T follicular helper cell (primary cell): Measurements from ENCODE around the gene TCEAL8.
"Not testable (repeated sequence)": the region's sequence is repeated elsewhere in the genome, so short reads cannot be mapped to it uniquely, and the experiment has no call there.

Source experiments
- DNase-seq: peaks from one replicate; pipeline ENCODE4 v3.0.0-alpha.2; 2020; ENCODE audit warnings: low read depth
- total RNA-seq, 2 experiments: gene quantifications; one replicate each; lab custom pipeline; 2026; lab: John Stamatoyannopoulos, UW

Gene TCEAL8, protein sequence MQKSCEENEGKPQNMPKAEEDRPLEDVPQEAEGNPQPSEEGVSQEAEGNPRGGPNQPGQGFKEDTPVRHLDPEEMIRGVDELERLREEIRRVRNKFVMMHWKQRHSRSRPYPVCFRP
- total RNA-seq = 12.3 to 20.6 reads per million in 2 experiments

GRCh38 chrX:103254921-103255493 is at the start of gene TCEAL8:
Gene TCEAL8 (minus strand): TSS chrX:103255155. CDS start chrX:103253979, 1,176 bp downstream.
- peak; percentile 58 for DNase-seq

GRCh38 chrX:103304705-103305104 is 49.8 kb upstream of the TCEAL8 start:
- DNase-seq = no peak

GRCh38 chrX:103293118-103293517 is 38.2 kb upstream of the TCEAL8 start:
- no peak for DNase-seq

- no peak for DNase-seq
Observed at GRCh38 chrX:103279624-103280023, 24.7 kb upstream of the TCEAL8 start.

GRCh38 chrX:103276581-103277002 is 21.6 kb upstream of the TCEAL8 start, which contains the start of gene TCEAL5:
Gene TCEAL5 (minus strand): TSS chrX:103276750. CDS start chrX:103274563, 2,187 bp downstream.
- no peak for DNase-seq

GRCh38 chrX:103275947-103276567 is 21.1 kb upstream of the TCEAL8 start:
- no peak for DNase-seq

DNA sequence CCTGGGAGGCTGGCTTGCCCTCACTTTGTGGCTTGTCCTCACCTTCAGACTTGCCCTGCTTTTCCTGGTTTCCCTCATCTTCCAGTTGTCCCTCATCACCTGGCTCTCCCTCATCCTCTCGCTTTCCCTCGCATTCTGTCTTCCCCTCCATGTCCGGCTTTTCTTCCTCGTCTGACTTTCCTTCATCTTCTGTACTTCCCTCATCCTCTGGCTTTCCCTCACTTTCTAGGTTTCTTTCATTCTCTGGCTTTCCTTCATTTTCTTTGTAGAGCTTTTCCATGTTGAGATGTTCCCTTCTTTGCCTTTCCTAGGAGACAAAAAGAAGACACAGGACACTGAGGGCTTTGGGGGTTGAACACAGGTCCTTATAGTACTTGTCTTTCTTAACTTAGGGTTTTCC is 19.3 kb upstream of the TCEAL8 start:
- no peak for DNase-seq

- no peak for DNase-seq
Observed at GRCh38 chrX:103258275-103258674, 3.3 kb upstream of the TCEAL8 start.

- no peak for DNase-seq
Observed at GRCh38 chrX:103256651-103257050, 1.7 kb upstream of the TCEAL8 start.

GRCh38 chrX:103254171-103254824 is 657 bp downstream of the TCEAL8 start:
- DNase-seq = no peak

GRCh38 chrX:103253608-103254007 is 1.3 kb downstream of the TCEAL8 start:
- DNase-seq = no peak

DNA sequence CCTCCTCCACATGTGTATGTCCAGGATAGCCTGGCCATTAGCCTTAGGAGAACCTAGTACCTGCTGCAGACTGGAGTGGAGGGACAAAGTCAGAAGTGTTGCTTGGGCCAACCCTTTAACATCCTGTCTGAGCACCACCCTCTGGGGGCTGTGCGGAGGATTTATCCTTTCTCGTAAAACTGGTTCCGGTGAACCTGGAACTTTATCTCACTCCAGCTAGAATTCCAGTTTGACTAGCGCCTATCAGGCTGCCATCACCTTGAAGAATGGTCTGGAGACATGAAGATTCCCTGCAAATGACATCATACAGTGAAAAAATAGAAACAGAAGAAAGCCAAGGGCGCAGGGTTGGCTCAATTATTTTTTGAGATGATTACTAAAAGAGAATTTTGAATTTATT is 4.0 kb downstream of the TCEAL8 start:
- no peak for DNase-seq

- no peak for DNase-seq
Observed at GRCh38 chrX:103249805-103250204, 5.2 kb downstream of the TCEAL8 start.

GRCh38 chrX:103248553-103248952 is 6.4 kb downstream of the TCEAL8 start:
- DNase-seq = no peak

GRCh38 chrX:103240155-103240554 is 14.8 kb downstream of the TCEAL8 start:
- DNase-seq = no peak

GRCh38 chrX:103236296-103236695 is 18.7 kb downstream of the TCEAL8 start:
- DNase-seq = no peak

DNA sequence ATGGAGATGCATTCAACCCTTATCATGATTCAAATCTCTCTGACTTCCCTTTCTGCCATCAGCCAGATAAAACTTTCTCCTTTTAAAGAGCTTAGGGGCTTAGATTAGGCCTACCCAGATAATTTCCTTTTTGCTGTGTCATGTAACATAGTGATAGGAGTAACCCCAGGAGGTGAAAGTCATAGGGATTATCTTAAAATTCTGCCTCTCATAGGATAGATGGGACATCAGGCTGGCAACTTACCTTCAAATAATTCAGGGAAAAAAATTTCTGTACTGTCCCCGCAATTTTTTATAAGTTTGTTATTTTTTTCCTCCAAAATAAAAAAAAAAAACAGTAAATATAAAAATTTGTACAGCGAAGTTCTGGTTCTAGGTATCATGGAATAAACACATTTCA is 19.3 kb downstream of the TCEAL8 start:
- DNase-seq = not testable (repeated sequence)

DNA sequence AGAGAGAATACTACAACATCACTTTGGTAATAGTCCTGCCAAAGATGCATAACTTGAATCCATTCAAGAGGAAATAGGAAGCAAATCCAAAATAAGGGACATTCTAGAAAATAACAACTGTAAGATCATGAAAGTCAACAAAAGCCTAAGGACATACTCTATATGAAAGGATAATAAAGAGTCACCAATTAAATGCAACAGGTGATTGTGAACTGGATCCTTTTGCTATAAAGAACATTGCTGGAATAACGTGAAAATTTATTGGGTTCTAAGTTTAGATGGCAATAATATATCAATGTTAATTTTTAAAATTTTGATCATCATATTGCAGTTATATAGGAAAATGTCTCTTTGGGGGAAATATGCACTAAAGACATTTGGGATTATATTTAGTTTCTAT is 20.1 kb downstream of the TCEAL8 start:
- no peak for DNase-seq

DNA sequence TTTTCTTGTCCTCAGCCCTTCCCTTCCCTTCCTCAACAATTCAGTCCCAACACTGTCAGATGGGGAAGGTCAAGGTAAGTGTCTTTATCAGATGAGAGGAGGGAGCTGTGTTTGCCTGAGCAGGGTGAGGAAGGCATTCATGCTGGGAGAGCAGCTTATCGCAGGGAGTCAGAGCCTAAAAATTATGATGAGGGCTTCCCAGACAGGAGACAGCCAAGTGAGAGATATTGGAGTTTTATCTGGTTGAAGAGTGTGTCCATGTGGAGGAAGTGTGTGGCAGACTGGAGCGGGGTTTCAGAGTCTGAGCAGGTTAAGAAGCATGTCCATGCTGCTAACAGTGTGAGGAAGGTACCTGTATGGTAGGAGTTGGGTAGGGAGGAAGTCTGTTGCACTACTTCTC is 21.7 kb downstream of the TCEAL8 start:
- no peak for DNase-seq

DNA sequence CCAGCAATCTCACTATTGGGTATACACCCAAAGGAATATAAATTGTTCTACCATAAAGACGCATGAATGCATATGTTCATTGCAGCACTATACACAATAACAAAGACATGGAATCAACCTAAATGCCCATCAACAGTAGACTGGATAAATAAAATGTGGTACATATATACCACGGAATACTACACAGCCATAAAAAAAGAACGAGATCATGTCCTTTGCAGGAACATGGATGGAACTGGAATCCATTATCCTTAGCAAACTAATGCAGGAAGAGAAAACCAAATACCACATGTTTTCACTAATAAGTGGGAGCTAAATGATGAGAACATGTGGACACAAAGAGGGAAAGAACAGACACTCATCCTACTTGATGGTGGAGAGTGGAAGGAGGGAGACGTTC is 29.0 kb downstream of the TCEAL8 start:
- not testable (repeated sequence) for DNase-seq

DNA sequence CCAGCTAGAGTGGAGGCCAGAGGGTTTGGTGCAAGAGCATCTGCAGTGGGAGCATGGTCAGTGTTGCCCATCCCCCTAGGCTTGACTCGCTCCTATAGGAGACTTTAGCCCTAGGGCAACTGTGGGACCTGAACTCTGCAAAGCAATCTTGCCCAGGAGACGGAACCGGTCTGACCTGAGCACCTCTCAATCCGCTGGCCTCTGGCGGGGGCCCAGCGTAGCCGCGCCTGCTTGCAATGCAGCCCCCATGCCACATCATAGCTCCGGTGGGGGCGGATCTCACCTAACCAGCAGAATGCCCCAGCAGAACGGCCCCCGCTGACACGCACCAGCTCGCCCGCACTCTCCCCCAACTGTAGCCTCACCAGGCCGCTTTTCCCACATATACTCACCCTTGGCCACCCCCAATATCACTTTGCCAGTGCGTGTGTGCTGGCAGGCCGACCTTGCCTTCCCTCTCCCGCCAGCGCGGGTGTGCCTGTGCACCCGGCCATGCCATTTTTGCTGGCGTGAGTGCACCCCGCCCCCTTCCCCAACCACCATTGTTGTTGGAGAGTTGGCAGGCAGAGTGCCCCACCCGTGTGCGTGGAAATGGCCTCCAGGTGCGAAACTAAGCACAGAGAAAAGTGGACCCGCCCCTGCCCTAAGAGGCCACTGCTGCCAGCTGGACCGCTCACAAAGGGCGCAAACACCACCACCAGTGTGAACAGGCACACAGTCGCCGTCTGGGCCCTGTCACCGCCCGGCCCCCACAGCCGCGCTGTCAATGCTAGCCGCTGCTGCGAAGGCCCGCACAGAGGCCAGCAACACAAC is 34.2 kb downstream of the TCEAL8 start:
- DNase-seq = no peak

GRCh38 chrX:103215425-103215991 is 39.4 kb downstream of the TCEAL8 start:
- DNase-seq = peak; percentile 24
